HL-60 (cell line): ENCODE results near the gene RTN4.

Experiments
- CTCF ChIP-seq: IDR thresholded peaks from one replicate; pipeline ENCODE4 v1.5.1; 2011; ENCODE audit warnings: low read length, control low read depth, inconsistent platforms; ENCODE audit not compliant: insufficient read depth
- GABPA ChIP-seq: IDR thresholded peaks from 2 replicates; pipeline ENCODE4 v1.6.1; 2012; ENCODE audit warnings: low read depth
- POLR2AphosphoS5 ChIP-seq: IDR thresholded peaks from 2 replicates; pipeline ENCODE4 v1.6.1; 2012; ENCODE audit warnings: low read depth
- REST ChIP-seq: IDR thresholded peaks from 2 replicates; pipeline ENCODE4 v1.6.1; 2012; ENCODE audit warnings: low read depth; ENCODE audit not compliant: insufficient replicate concordance
- SPI1 ChIP-seq: IDR thresholded peaks from 2 replicates; pipeline ENCODE4 v1.6.1; 2012; ENCODE audit warnings: low read depth, mild to moderate bottlenecking, borderline replicate concordance

- TF ChIP-seq CTCF (no peak), POLR2AphosphoS5 (no peak), GABPA (no peak), REST (no peak), SPI1 (no peak)
Observed at GRCh38 chr2:55013936-55014335, 36.3 kb downstream of the RTN4 start.
